Suprapubic skin (tissue), 4 donors: ENCODE results near the gene LPP.

Source experiments
- POLR2A ChIP-seq, 2 donors: fragments of 450-650 bp; IDR thresholded peaks; one replicate each; pipeline ENCODE4 v1.6.1; 2017; ENCODE audit warnings: antibody characterized with exemption in 2 of 2, mild to moderate bottlenecking in 2 of 2, moderate library complexity in 2 of 2
- POLR2AphosphoS5 ChIP-seq, 3 donors: sonication (generic); formaldehyde crosslinking; IDR thresholded peaks; one replicate each; pipeline ENCODE4 v1.6.1; 2017; ENCODE audit warnings: antibody characterized with exemption in 3 of 3

- TF ChIP-seq POLR2AphosphoS5 (IDR thresholded peaks at IDR 0.05) (peak in 2 of 3 donors; percentile 23 to 48), POLR2A (IDR thresholded peaks at IDR 0.05) (no peak)
Observed at GRCh38 chr3:188417271-188417696, 263.3 kb downstream of the LPP start.
